Right atrium auricular region (tissue), 2 donors: Measurements from ENCODE around the gene PTPN20. TPM values are rescaled to one million over a fixed set of nuclear protein-coding genes. Genes with fewer than 3 reads are reported as not detected.
A peak's percentile ranks its signal among the peaks of the same experiment; 100 is the strongest.

Experiments
- DNase-seq: peaks from one replicate; pipeline ENCODE4 v3.0.0-alpha.2; 2019; ENCODE audit warnings: low spot score
- H3K27ac ChIP-seq, 2 donors: fragments of 200-600 bp; sonication (generic); 1 replicate in 1 of 2; 2 replicates in 1 of 2; pipeline ENCODE4 v1.5.1; 2016 to 2019
- H3K27me3 ChIP-seq, 2 donors: fragments of 200-600 bp; sonication (generic); one replicate each; pipeline versions ENCODE4 v1.5.1 to v1.6.0; 2017 to 2019
- H3K36me3 ChIP-seq: fragments of 200-600 bp; sonication (generic); one replicate; pipeline ENCODE4 v1.5.1; 2016
- H3K4me1 ChIP-seq, 2 donors: fragments of 200-600 bp; sonication (generic); one replicate each; pipeline versions ENCODE4 v1.5.1 to v1.6.0; 2017 to 2019
- H3K4me3 ChIP-seq, 2 donors: fragments of 200-600 bp; sonication (generic); 1 replicate in 1 of 2; 2 replicates in 1 of 2; pipeline ENCODE4 v1.5.1; 2017 to 2019; ENCODE audit warnings: mild to moderate bottlenecking in 1 of 2, moderate library complexity in 1 of 2
- H3K9me3 ChIP-seq, 2 donors: fragments of 200-600 bp; sonication (generic); one replicate each; pipeline ENCODE4 v1.5.1; 2019
- total RNA-seq, 2 donors: library from RNA; depleted of rRNA; stranded (reverse); fragments of >200 nt; gene quantifications; one replicate each; pipeline ENCODE4 v1.1.0, GENCODE V29; 2016
- TF ChIP-seq, protein P1 (sequence below), 2 donors: fragments of 200-600 bp; sonication (generic); IDR thresholded peaks; one replicate each; pipeline ENCODE4 v1.5.1; 2019; ENCODE audit warnings: antibody characterized with exemption in 2 of 2

Gene PTPN20
- total RNA-seq, 2 donors from 2014 or later, result 7.5 to 16.2 TPM

DNA sequence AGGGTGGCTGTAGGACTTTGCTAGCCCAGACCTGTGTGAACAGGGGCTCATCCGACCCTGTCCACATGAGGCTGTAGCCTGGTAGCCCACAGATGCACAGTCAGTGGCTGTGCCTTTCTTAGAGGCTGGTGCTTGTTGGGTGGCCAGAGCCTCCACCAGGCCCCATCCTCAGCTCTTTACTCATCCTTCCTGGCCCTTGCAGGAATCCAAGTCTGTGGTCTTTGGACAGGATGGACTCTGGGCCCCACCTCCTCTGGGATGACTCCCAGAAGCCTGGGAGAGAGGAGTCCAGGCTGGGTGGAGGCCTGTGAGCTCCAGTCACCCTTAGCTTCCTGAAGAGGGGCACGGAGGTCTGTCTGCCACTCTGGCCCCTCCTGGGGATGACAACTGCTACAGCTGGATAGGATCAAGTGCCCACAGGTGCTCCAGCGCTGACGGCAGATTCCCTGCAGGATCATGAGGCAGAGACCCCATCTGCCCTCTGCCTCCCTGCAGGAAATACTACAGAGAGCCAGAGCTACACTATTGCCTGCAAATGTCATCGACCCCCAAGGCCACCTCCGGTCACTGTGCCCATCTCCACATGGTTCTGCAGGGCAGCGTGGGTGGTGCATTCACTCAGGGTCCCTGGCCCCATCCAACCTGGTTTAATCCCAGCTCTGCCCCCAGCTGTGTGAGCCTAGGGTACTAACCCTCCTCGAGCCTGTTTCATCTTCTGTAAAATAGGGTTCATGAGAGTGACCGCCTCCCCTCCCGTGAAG lies 114.5 kb downstream of the PTPN20 start:
- no peaks in the 10 kb centered on the region for H3K36me3 ChIP-seq
- H3K9me3 ChIP-seq, result no peaks in the 10 kb centered on the region
- TF ChIP-seq, protein P1, sequence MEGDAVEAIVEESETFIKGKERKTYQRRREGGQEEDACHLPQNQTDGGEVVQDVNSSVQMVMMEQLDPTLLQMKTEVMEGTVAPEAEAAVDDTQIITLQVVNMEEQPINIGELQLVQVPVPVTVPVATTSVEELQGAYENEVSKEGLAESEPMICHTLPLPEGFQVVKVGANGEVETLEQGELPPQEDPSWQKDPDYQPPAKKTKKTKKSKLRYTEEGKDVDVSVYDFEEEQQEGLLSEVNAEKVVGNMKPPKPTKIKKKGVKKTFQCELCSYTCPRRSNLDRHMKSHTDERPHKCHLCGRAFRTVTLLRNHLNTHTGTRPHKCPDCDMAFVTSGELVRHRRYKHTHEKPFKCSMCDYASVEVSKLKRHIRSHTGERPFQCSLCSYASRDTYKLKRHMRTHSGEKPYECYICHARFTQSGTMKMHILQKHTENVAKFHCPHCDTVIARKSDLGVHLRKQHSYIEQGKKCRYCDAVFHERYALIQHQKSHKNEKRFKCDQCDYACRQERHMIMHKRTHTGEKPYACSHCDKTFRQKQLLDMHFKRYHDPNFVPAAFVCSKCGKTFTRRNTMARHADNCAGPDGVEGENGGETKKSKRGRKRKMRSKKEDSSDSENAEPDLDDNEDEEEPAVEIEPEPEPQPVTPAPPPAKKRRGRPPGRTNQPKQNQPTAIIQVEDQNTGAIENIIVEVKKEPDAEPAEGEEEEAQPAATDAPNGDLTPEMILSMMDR (IDR thresholded peaks at IDR 0.05), result no peak
- no peaks in the 10 kb centered on the region for H3K27me3 ChIP-seq
- DNase-seq, result peak; percentile 61
- H3K27ac ChIP-seq, result peak overlapping the region in 1 of 2 donors; percentile 43
- H3K4me3 ChIP-seq, result no peak overlapping the region
- H3K4me1 ChIP-seq, result peaks cover 0 to 15% of the 10 kb centered on the region in 2 donors

DNA sequence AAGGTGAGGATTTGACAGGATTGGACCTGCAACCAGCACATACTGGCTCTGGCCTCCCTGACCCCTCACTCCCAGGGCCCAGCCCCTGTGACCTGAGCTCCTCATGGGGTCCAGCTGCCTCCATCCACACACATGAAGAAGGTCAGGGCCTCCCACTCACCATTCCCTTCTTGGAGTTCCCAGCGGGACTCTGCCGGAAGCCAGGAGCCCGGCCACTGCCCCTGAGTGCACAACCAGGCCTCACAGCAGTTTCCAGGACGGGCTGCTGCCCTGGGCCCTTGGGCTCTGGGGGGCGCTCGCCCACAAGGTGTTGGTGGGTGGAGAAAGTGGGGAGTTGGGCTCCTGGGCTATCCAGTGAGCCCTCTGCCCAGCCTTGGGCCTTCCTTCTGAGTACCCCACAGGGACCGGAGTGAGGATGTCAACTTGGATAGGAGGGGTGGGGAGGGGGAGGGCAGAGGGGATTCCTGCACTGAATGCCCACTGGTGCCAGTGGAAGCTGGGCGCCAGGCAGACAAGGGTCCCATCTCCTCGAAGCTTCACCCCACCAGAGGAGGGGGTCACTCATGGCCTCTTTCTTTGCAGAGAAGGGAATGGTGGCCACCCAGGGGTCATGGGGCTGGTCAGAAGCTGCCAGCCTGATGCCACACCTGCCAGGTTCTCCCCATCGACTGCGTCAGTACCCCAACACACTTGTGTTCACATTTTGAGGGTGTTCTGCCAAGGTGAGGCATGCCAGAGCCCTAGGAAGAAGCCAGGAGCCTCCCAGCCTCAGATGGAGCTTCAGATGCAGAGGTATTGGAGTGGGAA lies 115.3 kb downstream of the PTPN20 start:
- Histone ChIP-seq H3K4me3 (no peak overlapping the region), H3K27me3 (no peaks in the 10 kb centered on the region), H3K4me1 (peaks cover 0 to 15% of the 10 kb centered on the region in 2 donors), H3K9me3 (no peaks in the 10 kb centered on the region), H3K36me3 (no peaks in the 10 kb centered on the region), H3K27ac (no peak overlapping the region)
- DNase-seq, result no peak
- TF ChIP-seq, protein P1 (IDR thresholded peaks at IDR 0.05), result no peak

DNA sequence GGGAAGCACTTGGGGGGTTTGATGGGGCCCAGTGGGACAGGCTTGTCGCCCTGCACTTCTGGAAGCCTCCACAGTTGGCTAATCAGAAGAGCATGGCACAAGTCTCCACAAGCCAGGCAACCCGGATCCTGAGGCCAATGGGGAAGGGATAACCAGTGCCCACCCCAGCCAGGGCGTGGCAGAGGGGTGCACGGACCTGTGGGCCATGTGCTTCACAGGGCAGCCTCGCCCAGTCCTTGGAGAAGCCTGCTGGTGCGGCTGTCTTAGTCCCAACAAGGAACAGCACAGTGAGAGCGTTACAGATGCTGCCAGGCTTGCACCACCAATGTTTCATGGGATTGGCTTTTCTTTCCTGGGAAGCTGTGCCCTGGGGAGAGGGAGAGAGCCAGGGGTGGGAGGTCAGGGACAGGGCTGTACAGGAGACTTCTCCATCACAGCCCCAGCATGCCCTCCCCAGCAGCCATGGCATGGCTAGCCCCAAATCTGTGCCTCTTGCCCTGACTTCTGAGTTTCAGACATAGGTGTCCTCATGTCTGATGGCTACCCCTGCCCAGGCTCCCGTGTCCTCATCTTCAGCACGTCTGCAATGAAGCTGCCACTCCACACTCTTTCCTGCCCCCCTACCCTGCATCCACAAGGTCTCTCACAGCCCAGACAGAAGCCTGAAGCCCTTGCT lies 116.0 kb downstream of the PTPN20 start:
- DNase-seq, result peak; percentile 55
- Histone ChIP-seq H3K27ac (no peak overlapping the region), H3K9me3 (no peaks in the 10 kb centered on the region), H3K4me1 (peaks cover 0 to 15% of the 10 kb centered on the region in 2 donors), H3K27me3 (no peaks in the 10 kb centered on the region), H3K4me3 (no peak overlapping the region), H3K36me3 (no peaks in the 10 kb centered on the region)
- TF ChIP-seq, protein P1 (IDR thresholded peaks at IDR 0.05), result no peak

DNA sequence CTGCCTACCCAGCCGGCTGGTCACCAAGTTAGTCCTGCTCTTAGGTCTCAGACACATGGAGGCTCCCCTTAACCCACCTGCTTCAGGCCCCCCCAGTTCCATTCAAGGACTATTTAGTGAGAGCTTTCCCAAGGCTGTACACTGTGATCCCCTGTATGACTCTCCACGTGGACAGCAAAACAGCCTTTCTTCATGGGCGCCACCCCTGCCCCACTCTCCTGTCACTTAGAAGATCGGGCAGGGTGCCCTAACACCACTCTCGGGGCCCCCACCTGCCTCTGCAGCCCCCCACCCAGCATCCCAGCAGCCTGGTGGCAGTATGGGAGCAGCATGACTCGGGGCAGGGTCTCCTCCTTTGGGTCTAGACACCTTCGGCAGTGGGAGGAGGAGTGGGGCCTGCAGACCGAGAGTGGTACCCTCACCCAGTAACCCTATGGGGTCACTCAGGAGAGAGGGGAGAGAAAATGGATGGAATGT lies 116.6 kb downstream of the PTPN20 start:
- peak; percentile 50 for DNase-seq
- no peaks in the 10 kb centered on the region for H3K36me3 ChIP-seq
- TF ChIP-seq, protein P1 (IDR thresholded peaks at IDR 0.05), result no peak
- H3K4me1 ChIP-seq, result peaks cover 0 to 12% of the 10 kb centered on the region in 2 donors
- no peak overlapping the region for H3K27ac ChIP-seq
- no peaks in the 10 kb centered on the region for H3K27me3 ChIP-seq
- no peaks in the 10 kb centered on the region for H3K9me3 ChIP-seq
- no peak overlapping the region for H3K4me3 ChIP-seq

DNA sequence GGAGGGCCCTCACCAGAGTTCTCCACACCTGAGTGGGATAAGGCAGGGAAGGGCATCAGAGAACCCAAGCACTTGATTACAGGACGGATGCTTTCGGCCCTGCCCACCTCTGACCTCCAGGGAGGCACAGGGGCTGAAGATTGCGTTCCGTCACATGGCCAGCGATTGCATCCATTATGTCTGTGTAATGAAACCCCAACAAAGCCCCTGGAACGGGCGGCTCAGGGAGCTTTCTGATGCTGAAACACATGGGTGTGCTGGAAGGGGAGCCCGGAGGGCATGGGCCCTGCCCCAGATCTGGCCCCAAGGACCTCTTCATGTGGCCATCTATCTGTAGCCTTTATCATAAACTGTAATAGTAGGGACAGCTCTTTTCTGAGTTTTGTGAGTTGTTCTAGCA lies 117.2 kb downstream of the PTPN20 start:
- Histone ChIP-seq H3K27ac (no peak overlapping the region), H3K27me3 (no peaks in the 10 kb centered on the region), H3K36me3 (no peaks in the 10 kb centered on the region), H3K4me1 (peaks cover 0 to 7% of the 10 kb centered on the region in 2 donors), H3K9me3 (no peaks in the 10 kb centered on the region), H3K4me3 (no peak overlapping the region)
- peak; percentile 50 for DNase-seq
- TF ChIP-seq, protein P1 (IDR thresholded peaks at IDR 0.05), result no peak
